ENCODE measurements around the gene MACROD2.

GRCh38 chr20:14724036-14724435 is 728.7 kb downstream of the MACROD2 start:
- TF ChIP-seq POLR2A (IDR thresholded peaks at IDR 0.05): no peak
- no peak for TF ChIP-seq CTCF (IDR thresholded peaks at IDR 0.05)
